HepG2 (cell line): ENCODE data around the gene SCN7A. TPM values are rescaled to one million over a fixed set of nuclear protein-coding genes. Genes with fewer than 3 reads are reported as not detected.

Source experiments
- ATAC-seq: fragments of 200-7000 bp; cut with Tn5 transposase; 3 replicates; pipeline ENCODE4 v1.9.1; 2020; ENCODE audit warnings: mild to moderate bottlenecking, moderate library complexity
- BruUV-seq: library from RNA; stranded (reverse); fragments of 400-500 nt; replicated peaks from 2 replicates; lab custom pipeline; 2021; lab: Mats Ljungman, UMichigan
- CTCF ChIA-PET: fragments of 300-600 bp; formaldehyde crosslinking; extraction: SDS; loops from one replicate; lab custom pipeline; 2021; ENCODE audit warnings: low total read pairs, inconsistent platforms, low intra/inter-chr PET ratio; lab: Yijun Ruan, JAX
- POLR2A ChIA-PET: fragments of 350-600 bp; sonication (Branson Sonifier 250); formaldehyde crosslinking; loops from one replicate; lab custom pipeline; 2020; ENCODE audit warnings: antibody characterized with exemption, inconsistent platforms; lab: Yijun Ruan, JAX
- DNase-seq: peaks from one replicate; pipeline ENCODE4 v3.0.0-alpha.2; 2015; ENCODE audit warnings: low spot score
- FAIRE-seq: peaks from 3 replicates; lab custom pipeline; 2011; peaks lifted over from hg19 to GRCh38; lab: Jason Lieb, UNC
- H2AFZ ChIP-seq: one replicate; pipeline ENCODE4 v1.6.1; 2011; ENCODE audit warnings: low read length, inconsistent platforms
- H3K27ac ChIP-seq: fragments of 300-600 bp; 3 replicates; pipeline ENCODE4 v1.8.0; 2011; ENCODE audit warnings: mixed run types, mild to moderate bottlenecking, mixed read lengths, low read length, inconsistent platforms; ENCODE audit not compliant: insufficient read depth; ENCODE audit errors: extremely low read length
- H3K27me3 ChIP-seq, 2 experiments: fragments of 200-600 bp in 1 of 2; 2 replicates in 1 of 2; 3 replicates in 1 of 2; pipeline versions ENCODE4 v1.6.0 to v1.8.0; 2011; ENCODE audit warnings: low read length in 2 of 2, mild to moderate bottlenecking in 2 of 2, moderate library complexity in 2 of 2, inconsistent platforms in 1 of 2; ENCODE audit not compliant: insufficient read depth in 2 of 2, control insufficient read depth in 1 of 2
- H3K36me3 ChIP-seq, 2 experiments: fragments of 200-600 bp in 1 of 2; replicated peaks in 1 of 2; 2 replicates in 1 of 2; 3 replicates in 1 of 2; pipeline versions ENCODE4 v1.5.1 to v1.8.0; 2011; ENCODE audit warnings: low read length in 2 of 2, inconsistent platforms in 1 of 2; ENCODE audit not compliant: insufficient read depth in 2 of 2, control insufficient read depth in 1 of 2
- H3K4me1 ChIP-seq: 2 replicates; pipeline ENCODE4 v1.5.1; 2012; ENCODE audit warnings: low read length, inconsistent platforms; ENCODE audit not compliant: insufficient read depth
- H3K4me2 ChIP-seq: 2 replicates; pipeline ENCODE4 v1.6.0; 2011; ENCODE audit warnings: low read depth, low read length, inconsistent platforms
- H3K4me3 ChIP-seq, 3 experiments: fragments of 200-600 bp in 1 of 3; sonication (generic), shearing (Covaris generic) in 1 of 3; replicated peaks in 1 of 3; 2 replicates each; pipeline ENCODE4 v1.5.1; 2011 to 2016; ENCODE audit warnings: low read length in 3 of 3, inconsistent platforms in 2 of 3, low read depth in 2 of 3, mild to moderate bottlenecking in 2 of 3, control low read depth in 1 of 3, mixed read lengths in 1 of 3; ENCODE audit not compliant: insufficient read depth in 1 of 3
- H3K79me2 ChIP-seq: one replicate; pipeline ENCODE4 v1.6.1; 2011; ENCODE audit warnings: low read length, inconsistent platforms; ENCODE audit not compliant: insufficient read depth
- H3K9ac ChIP-seq: 2 replicates; pipeline ENCODE4 v1.6.0; 2011; ENCODE audit warnings: mild to moderate bottlenecking, low read depth, low read length, inconsistent platforms; ENCODE audit not compliant: insufficient read depth
- H3K9me3 ChIP-seq: 2 replicates; pipeline ENCODE4 v1.5.1; 2012; ENCODE audit warnings: mild to moderate bottlenecking, low read length
- H4K20me1 ChIP-seq: 2 replicates; pipeline ENCODE4 v1.6.0; 2011; ENCODE audit warnings: inconsistent platforms, mild to moderate bottlenecking, low read length, moderate library complexity; ENCODE audit not compliant: insufficient read depth
- BCLAF1 ChIP-seq: fragments of 450-650 bp; IDR thresholded peaks from 2 replicates; pipeline ENCODE4 v1.6.1; 2017; ENCODE audit warnings: mild to moderate bottlenecking
- PPARG ChIP-seq: conservative IDR thresholded peaks from 2 replicates; pipeline ENCODE4 v1.6.1; 2016; ENCODE audit warnings: missing biosample characterization, missing genetic modification reagents
- PRPF4 ChIP-seq: fragments of 200-400 bp; formaldehyde crosslinking; IDR thresholded peaks from 2 replicates; pipeline ENCODE4 v1.6.1; 2016; ENCODE audit warnings: low read length, low read depth; ENCODE audit not compliant: poor library complexity, severe bottlenecking
- RFX3 ChIP-seq: IDR thresholded peaks from 2 replicates; pipeline ENCODE4 v1.6.1; 2016; ENCODE audit warnings: missing biosample characterization, missing genetic modification reagents
- ZBTB37 ChIP-seq: sonication (generic); formaldehyde crosslinking; IDR thresholded peaks from 2 replicates; pipeline ENCODE4 v1.4.0; 2020; ENCODE audit warnings: mild to moderate bottlenecking, missing genetic modification reagents
- ZNF251 ChIP-seq: sonication (generic); formaldehyde crosslinking; IDR thresholded peaks from 2 replicates; pipeline ENCODE4 v1.9.0; 2021; ENCODE audit warnings: mild to moderate bottlenecking, missing genetic modification reagents
- WGBS: methylation state at CpG from one replicate; pipeline ENCODE4 v1.1.6; 2017; ENCODE audit warnings: low lambda C conversion rate; 5-methylcytosine and 5-hydroxymethylcytosine counted together
- in situ Hi-C: cut with HindIII; loops from 2 replicates; pipeline ENCODE4 v1.10.0; 2017; ENCODE audit warnings: low pct_unique_long_range_greater_than_20kb; ENCODE audit not compliant: extremely low pct_ligation_motif_present
- intact Hi-C: fragments of 100-400 bp; cut with micrococcal nuclease; formaldehyde crosslinking; loops from one replicate; pipeline ENCODE4 v1.10.0; 2022; ENCODE audit not compliant: unreplicated experiment
- polyA plus RNA-seq, 8 experiments: library from polyadenylated mRNA; depleted of rRNA in 3 of 8; stranded (reverse) in 7 of 8; unstranded in 1 of 8; fragments of >200 nt; fragmentation: Illumina TruSeq in 4 of 8; extraction: Trizol in 4 of 8; gene quantifications; 2 replicates each; pipeline versions ENCODE4 v1.2.1 to v1.2.3, GENCODE V29; 2011 to 2016; ENCODE audit warnings: low read depth in 4 of 8, missing spikeins in 1 of 8, mixed read lengths in 1 of 8; ENCODE audit not compliant: insufficient read depth in 1 of 8
- total RNA-seq, 5 experiments: library from RNA; depleted of rRNA; stranded (reverse); fragments of >200 nt; fragmentation: Illumina TruSeq; extraction: Trizol; gene quantifications; 2 replicates each; pipeline ENCODE4 v1.2.3, GENCODE V29; 2016; ENCODE audit warnings: low read depth in 1 of 5

Gene SCN7A
- total and polyA plus RNA-seq, 2 of the 13 experiments (the other 11 are each of a cell fraction or from before 2014, with no cell fraction given) = 0.01 TPM; not detected in 1

GRCh38 chr2:166436189-166436588, 57.9 kb downstream of the SCN7A start:
- BruUV-seq = no TSS peak
- POLR2A ChIA-PET = no interaction called here
- FAIRE-seq = no peak

More at GRCh38 chr2:166436189-166436588, 57.9 kb downstream of the SCN7A start:
- Histone ChIP-seq H3K4me3 (no peak overlapping the region), H3K4me2 (no peak overlapping the region), H3K79me2 (no peaks in the 10 kb centered on the region), H4K20me1 (no peaks in the 10 kb centered on the region), H2AFZ (no peak overlapping the region), H3K27me3 (no peaks in the 10 kb centered on the region), H3K9me3 (no peaks in the 10 kb centered on the region), H3K27ac (no peak overlapping the region), H3K36me3 (no peaks in the 10 kb centered on the region), H3K9ac (no peak overlapping the region), H3K4me1 (peaks cover 19% of the 10 kb centered on the region)
- ATAC-seq = no peak
- no peak for DNase-seq
- CTCF ChIA-PET = no interaction called here
- in situ Hi-C loops (no loop called here), intact Hi-C loops (no loop called here)
- 2% methylated on average over 3 of the region's 3 CpGs for WGBS
- no peak for TF ChIP-seq BCLAF1
- TF ChIP-seq ZBTB37 (CRISPR knock-in tag) = no peak
- TF ChIP-seq RFX3 (CRISPR knock-in tag) = no peak
- no peak for TF ChIP-seq PPARG (CRISPR knock-in tag)
- TF ChIP-seq ZNF251 (CRISPR knock-in tag) = no peak
- TF ChIP-seq PRPF4 = no peak
